ENCODE data around the gene LEFTY2. TPM values are rescaled to one million over a fixed set of nuclear protein-coding genes. Genes with fewer than 3 reads are reported as not detected.
A peak's percentile ranks its signal among the peaks of the same experiment; 100 is the strongest.

LEFTY2 gene
- total RNA-seq, 2 donors from 2014 or later, result 0.99 to 8.0 TPM

- H3K4me1 ChIP-seq, result peaks cover 56% of the 10 kb centered on the region
- intact Hi-C loops (cut with DNase I), result no loop called here
Measured at GRCh38 chr1:225923381-225923691, 17.7 kb downstream of the LEFTY2 start.

DNA sequence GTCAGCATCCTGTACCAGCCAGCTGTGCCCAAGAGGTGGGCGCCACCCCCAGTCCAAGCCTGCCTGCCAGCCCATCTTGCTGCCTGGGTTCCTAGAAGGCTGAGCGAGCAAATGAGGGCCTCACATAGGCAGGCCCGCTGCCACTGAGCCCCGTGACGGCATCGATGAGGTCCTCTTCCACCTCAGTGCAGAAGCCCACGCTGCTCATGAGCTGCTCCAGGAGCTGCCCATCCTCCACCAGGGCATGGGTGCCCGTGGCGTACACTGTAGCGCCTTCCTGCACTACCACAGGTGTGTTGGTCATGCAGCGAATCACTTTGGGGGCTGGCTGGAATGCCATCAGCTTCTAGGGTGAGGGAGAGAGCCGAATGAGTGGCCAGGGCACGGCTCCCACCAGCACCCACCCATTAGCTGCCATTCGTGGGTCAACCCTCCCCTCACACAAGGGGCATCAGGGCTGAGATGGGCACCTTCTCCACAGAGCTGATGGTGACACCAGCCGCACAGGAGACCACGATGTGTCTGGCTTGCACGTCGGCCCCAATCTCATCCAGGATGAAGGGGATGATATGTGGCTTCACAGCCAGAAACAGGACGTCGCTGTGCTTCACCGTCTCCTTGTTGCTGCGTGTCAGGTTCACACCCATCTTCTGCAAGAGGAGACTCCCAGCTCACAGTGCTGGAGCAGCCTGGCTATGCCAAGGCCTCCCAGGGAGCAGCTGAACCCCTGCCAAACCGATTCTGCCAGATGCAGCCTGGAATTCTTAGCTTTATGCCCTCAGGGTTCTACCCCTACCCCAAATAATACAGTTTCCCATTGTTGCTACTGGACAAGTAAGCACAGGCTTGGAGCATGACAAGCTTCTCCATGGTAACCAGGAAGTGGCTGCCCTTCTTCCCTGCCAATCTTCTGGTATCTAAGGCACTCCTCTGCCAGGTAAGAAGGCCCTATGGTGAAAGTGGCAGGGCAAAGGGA lies 19.0 kb downstream of the LEFTY2 start:
- no peak overlapping the region for H3K4me3 ChIP-seq
- intact Hi-C loops (cut with DNase I), result no loop called here
- WGBS, 2 donors, result 84 to 91% methylated on average over 10 to 23 of the region's 23 CpGs
- H3K27ac ChIP-seq, result peak overlapping the region; percentile 88 to 98 (median 96)
- peaks cover 56% of the 10 kb centered on the region for H3K4me1 ChIP-seq
- DNase-seq, result peak; percentile 61 to 78 (median 74)
- peak; percentile 34 for ATAC-seq
- TF ChIP-seq POLR2A (IDR thresholded peaks at IDR 0.05) (peak in 1 of 3 donors; percentile 21), CTCF (IDR thresholded peaks at IDR 0.05) (no peak)
- no peaks in the 10 kb centered on the region for H3K36me3 ChIP-seq (replicated peaks in 1 of 2; ENCODE audit: insufficient read depth in 1 of 2, low read depth in 2 of 2)
- H3K27me3 ChIP-seq, result no peaks in the 10 kb centered on the region
- H3K9me3 ChIP-seq, result no peaks in the 10 kb centered on the region

More at GRCh38 chr1:225923381-225923691, 17.7 kb downstream of the LEFTY2 start:
- Histone ChIP-seq H3K27me3 (no peaks in the 10 kb centered on the region), H3K4me3 (peak overlapping the region; percentile 87 to 95), H3K27ac (peak overlapping the region; percentile 88 to 98 (median 96)), H3K36me3 (replicated peaks in 1 of 2; ENCODE audit: insufficient read depth in 1 of 2, low read depth in 2 of 2) (no peaks in the 10 kb centered on the region), H3K9me3 (no peaks in the 10 kb centered on the region)
- 0 to 5% methylated on average over 8 of the region's 8 CpGs for WGBS, 2 donors
- no peak for TF ChIP-seq CTCF (IDR thresholded peaks at IDR 0.05)
- TF ChIP-seq POLR2A (IDR thresholded peaks at IDR 0.05), result no peak
- ATAC-seq, result no peak
- DNase-seq, result no peak

DNA sequence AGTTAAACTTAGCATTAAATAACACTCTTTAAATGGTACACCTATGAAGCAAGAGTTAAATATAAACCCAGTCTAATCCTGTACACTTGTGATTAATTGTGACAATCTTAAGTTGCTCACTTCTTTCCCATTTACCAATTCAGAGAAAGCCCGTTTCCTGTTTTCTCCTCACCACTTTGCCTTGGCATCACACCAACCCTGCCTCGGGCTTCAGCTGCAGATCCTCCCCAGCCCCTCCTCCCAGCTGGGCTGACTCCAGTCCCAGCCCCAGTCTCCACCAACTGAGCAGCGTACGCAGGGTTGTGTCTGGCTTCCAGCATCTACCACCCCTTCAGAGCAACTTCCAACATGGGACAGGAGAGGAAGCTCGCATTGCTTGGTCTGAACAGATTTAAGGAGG lies 21.1 kb downstream of the LEFTY2 start:
- no peak overlapping the region for H3K4me3 ChIP-seq
- H3K4me1 ChIP-seq, result peaks cover 55% of the 10 kb centered on the region
- 4 to 22% methylated on average over 4 to 5 of the region's 5 CpGs for WGBS, 2 donors
- no peaks in the 10 kb centered on the region for H3K9me3 ChIP-seq
- ATAC-seq (peak; percentile 51), DNase-seq (peak; percentile 86 to 95 (median 94))
- intact Hi-C loops (cut with DNase I), result no loop called here
- H3K27ac ChIP-seq, result peak overlapping the region; percentile 55 to 98 (median 87)
- TF ChIP-seq CTCF (IDR thresholded peaks at IDR 0.05) (no peak), POLR2A (IDR thresholded peaks at IDR 0.05) (no peak)
- H3K27me3 ChIP-seq, result no peaks in the 10 kb centered on the region
- H3K36me3 ChIP-seq (replicated peaks in 1 of 2; ENCODE audit: insufficient read depth in 1 of 2, low read depth in 2 of 2), result no peaks in the 10 kb centered on the region

DNA sequence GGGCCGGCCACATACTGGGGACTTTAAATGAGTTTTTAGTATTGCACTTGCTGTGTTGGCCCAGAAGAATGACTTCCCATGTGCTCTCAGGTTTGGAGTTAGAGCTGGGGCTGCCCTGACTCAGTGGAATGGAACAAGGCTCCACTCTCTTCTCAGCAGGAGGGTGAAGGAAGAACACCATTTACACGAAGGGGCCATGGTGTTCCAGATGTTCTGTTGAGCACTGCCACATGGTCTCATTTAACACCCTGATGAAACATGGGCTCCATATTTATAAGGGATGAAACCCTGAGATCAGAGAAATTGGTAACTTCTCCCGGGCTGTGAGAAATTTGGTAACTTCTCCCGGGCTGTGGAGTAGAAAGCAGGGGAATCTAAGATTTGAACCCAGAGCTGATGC lies 22.7 kb downstream of the LEFTY2 start:
- DNase-seq (no peak), ATAC-seq (no peak)
- H3K4me3 ChIP-seq, result no peak overlapping the region
- H3K9me3 ChIP-seq, result no peaks in the 10 kb centered on the region
- H3K27ac ChIP-seq, result no peak overlapping the region
- TF ChIP-seq CTCF (IDR thresholded peaks at IDR 0.05) (no peak), POLR2A (IDR thresholded peaks at IDR 0.05) (no peak)
- WGBS, 2 donors, result 97 to 99% methylated on average over 4 of the region's 4 CpGs
- H3K36me3 ChIP-seq (replicated peaks in 1 of 2; ENCODE audit: insufficient read depth in 1 of 2, low read depth in 2 of 2), result no peaks in the 10 kb centered on the region
- no peaks in the 10 kb centered on the region for H3K27me3 ChIP-seq
- peaks cover 47% of the 10 kb centered on the region for H3K4me1 ChIP-seq
- intact Hi-C loops (cut with DNase I), result no loop called here
